Measurements from ENCODE around the gene CLCN3. TPM values are rescaled to one million over a fixed set of nuclear protein-coding genes. Genes with fewer than 3 reads are reported as not detected.

CLCN3 gene
- total and polyA plus RNA-seq, 10 of the 15 experiments (the other 5 are each of a cell fraction or from before 2014, with no cell fraction given), result 4.0 to 22.8 (median 11.8) TPM

DNA sequence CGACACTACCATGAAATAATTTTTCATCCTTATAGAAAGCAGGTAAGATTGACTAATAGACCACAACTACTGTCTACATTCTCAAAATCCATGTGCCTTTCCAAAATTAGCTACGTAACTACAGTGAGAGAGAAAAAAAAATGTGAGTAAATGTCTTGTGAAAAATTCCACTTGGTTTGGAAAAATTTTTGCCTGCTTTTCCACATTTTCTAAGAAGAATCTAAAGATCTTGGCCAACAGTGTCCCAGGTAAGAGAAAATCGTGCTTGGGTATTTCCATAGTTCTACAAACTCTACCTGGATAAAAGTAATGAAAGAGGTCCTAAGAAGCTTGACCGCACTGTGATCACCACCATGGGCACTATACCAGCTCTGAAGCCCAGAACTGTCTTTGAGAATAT is 1.4 kb upstream of the CLCN3 start:
- Histone ChIP-seq H3K36me3 (ENCODE audit: control insufficient read depth in 2 of 2, insufficient read depth in 2 of 2, low read length in 1 of 2) (no peaks in the 10 kb centered on the region), H3K9ac (ENCODE audit: control insufficient read depth, insufficient read depth, low read length) (no peak overlapping the region; the same call in 1 of the 2 replicates), H3K4me3 (peak overlapping the region; percentile 31; the same call in 1 of the 2 replicates), H3K9me3 (replicated peaks; ENCODE audit: control insufficient read depth, insufficient read depth, low read length) (no peaks in the 10 kb centered on the region), H4K20me1 (ENCODE audit: control insufficient read depth, insufficient read depth) (no peaks in the 10 kb centered on the region), H3K27me3 (replicated peaks in 1 of 2; ENCODE audit: control insufficient read depth in 2 of 2, insufficient read depth in 2 of 2, low read length in 1 of 2) (no peaks in the 10 kb centered on the region), H3K4me2 (ENCODE audit: control insufficient read depth, insufficient read depth) (peak overlapping the region; percentile 90), H2AFZ (ENCODE audit: control insufficient read depth, low read depth, low read length) (peak overlapping the region; percentile 82), H3K27ac (ENCODE audit: control insufficient read depth, insufficient read depth) (peak overlapping the region; percentile 99; the same call in 1 of the 2 replicates), H3K4me1 (ENCODE audit: control insufficient read depth, insufficient read depth, low read length) (peaks cover 5% of the 10 kb centered on the region; the same call in 1 of the 2 replicates), H3K79me2 (ENCODE audit: control insufficient read depth, insufficient read depth, low read length) (peaks cover 37% of the 10 kb centered on the region)
- POLR2A ChIA-PET, result interaction anchor here (0.9 to 3.5 kb wide), 4 partner anchors 9 to 609 kb away, joined by 4 to 12 read pairs (median 4); partner anchors contain the start of gene CBR4
- CTCF ChIA-PET, result interaction anchor here (0.6 to 4.3 kb wide), 8 partner anchors 7 to 448 kb away, joined by 3 to 27 read pairs (median 5); partner anchors contain the start of gene NEK1
- 46% methylated on average over 4 of the region's 4 CpGs for whole genome bisulfite sequencing (ENCODE audit: insufficient coverage, insufficient replicate concordance, low lambda C conversion rate, missing lambda C conversion rate)
- no peak for DNase-seq (ENCODE audit: low read depth, low spot score)
- RAD21 ChIA-PET (ENCODE audit: unreplicated experiment), result interaction anchor here (1.0 to 4.5 kb wide), 2 partner anchors 41 to 104 kb away, joined by 3 to 34 read pairs; no protein-coding TSS in a partner anchor
- TF ChIP-seq RELA (IDR thresholded peaks at IDR 0.05; ENCODE audit: borderline replicate concordance, partially characterized antibody) (no peak), IKZF2 (IDR thresholded peaks at IDR 0.05) (no peak), EED (IDR thresholded peaks at IDR 0.05; ENCODE audit: low read depth) (no peak), SUZ12 (IDR thresholded peaks at IDR 0.05; ENCODE audit: unreplicated experiment) (no peak), YY1 (IDR thresholded peaks at IDR 0.05; ENCODE audit: low read depth, low read length) (no peak), JUND (IDR thresholded peaks at IDR 0.05; ENCODE audit: low read depth, low read length) (no peak), CHD4 (IDR thresholded peaks at IDR 0.05) (no peak), POLR2AphosphoS2 (IDR thresholded peaks at IDR 0.05; ENCODE audit: low read depth, low read length) (no peak)
- TF ChIP-seq, protein P1, sequence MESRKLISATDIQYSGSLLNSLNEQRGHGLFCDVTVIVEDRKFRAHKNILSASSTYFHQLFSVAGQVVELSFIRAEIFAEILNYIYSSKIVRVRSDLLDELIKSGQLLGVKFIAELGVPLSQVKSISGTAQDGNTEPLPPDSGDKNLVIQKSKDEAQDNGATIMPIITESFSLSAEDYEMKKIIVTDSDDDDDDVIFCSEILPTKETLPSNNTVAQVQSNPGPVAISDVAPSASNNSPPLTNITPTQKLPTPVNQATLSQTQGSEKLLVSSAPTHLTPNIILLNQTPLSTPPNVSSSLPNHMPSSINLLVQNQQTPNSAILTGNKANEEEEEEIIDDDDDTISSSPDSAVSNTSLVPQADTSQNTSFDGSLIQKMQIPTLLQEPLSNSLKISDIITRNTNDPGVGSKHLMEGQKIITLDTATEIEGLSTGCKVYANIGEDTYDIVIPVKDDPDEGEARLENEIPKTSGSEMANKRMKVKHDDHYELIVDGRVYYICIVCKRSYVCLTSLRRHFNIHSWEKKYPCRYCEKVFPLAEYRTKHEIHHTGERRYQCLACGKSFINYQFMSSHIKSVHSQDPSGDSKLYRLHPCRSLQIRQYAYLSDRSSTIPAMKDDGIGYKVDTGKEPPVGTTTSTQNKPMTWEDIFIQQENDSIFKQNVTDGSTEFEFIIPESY (IDR thresholded peaks at IDR 0.05), result no peak
- TF ChIP-seq, protein P2, sequence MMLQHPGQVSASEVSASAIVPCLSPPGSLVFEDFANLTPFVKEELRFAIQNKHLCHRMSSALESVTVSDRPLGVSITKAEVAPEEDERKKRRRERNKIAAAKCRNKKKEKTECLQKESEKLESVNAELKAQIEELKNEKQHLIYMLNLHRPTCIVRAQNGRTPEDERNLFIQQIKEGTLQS (IDR thresholded peaks at IDR 0.05; ENCODE audit: borderline replicate concordance, extremely low read depth, low read depth, low read length), result no peak
- intact Hi-C loops (cut with micrococcal nuclease; ENCODE audit: unreplicated experiment) (no loop called here), in situ Hi-C loops (cut with MboI) (loop anchor here (5.0 kb wide), 1 partner anchor 423 kb away; no protein-coding TSS in a partner anchor)
- no TSS peak for BruUV-seq (replicated peaks)
- SMC1A ChIA-PET (ENCODE audit: uncharacterized antibody, unreplicated experiment), result interaction anchor here (1.1 to 3.3 kb wide), 3 partner anchors 11 to 109 kb away, joined by 4 to 25 read pairs (median 5); no protein-coding TSS in a partner anchor
- FAIRE-seq, result no peak
- no peak for ATAC-seq
